GM12878 (cell line): ENCODE measurements around the gene GFAP. TPM values are rescaled to one million over a fixed set of nuclear protein-coding genes. Genes with fewer than 3 reads are reported as not detected.

Experiments
- ATAC-seq: fragments of 200-7000 bp; cut with Tn5 transposase; 3 replicates; pipeline ENCODE4 v1.9.1; 2020; ENCODE audit warnings: mild to moderate bottlenecking, moderate library complexity
- BruUV-seq: library from RNA; stranded (reverse); fragments of 400-500 nt; replicated peaks from 2 replicates; lab custom pipeline; 2021; lab: Mats Ljungman, UMichigan
- CTCF ChIA-PET: fragments of 300-600 bp; sonication (Branson Sonifier 250); formaldehyde crosslinking; extraction: SDS; loops from one replicate; lab custom pipeline; 2021; ENCODE audit warnings: inconsistent platforms; lab: Yijun Ruan, JAX
- POLR2A ChIA-PET: fragments of 350-600 bp; formaldehyde crosslinking; extraction: SDS; loops from one replicate; lab custom pipeline; 2021; ENCODE audit warnings: inconsistent platforms; lab: Charles Lee
- RAD21 ChIA-PET: fragments of 300-600 bp; sonication (Branson Sonifier 250); formaldehyde crosslinking; loops from one replicate; lab custom pipeline; 2023; ENCODE audit warnings: antibody characterized with exemption; ENCODE audit not compliant: unreplicated experiment; lab: Charles Lee
- SMC1A ChIA-PET: fragments of 300-600 bp; sonication (Branson Sonifier 250); formaldehyde crosslinking; loops from one replicate; lab custom pipeline; 2023; ENCODE audit not compliant: unreplicated experiment, uncharacterized antibody; lab: Charles Lee
- DNase-seq: peaks from one replicate; pipeline ENCODE4 v3.0.0-alpha.2; 2011; ENCODE audit warnings: low read depth, low spot score
- FAIRE-seq: peaks from 3 replicates; lab custom pipeline; 2011; peaks lifted over from hg19 to GRCh38; lab: Jason Lieb, UNC
- H2AFZ ChIP-seq: 2 replicates; pipeline ENCODE4 v1.6.0; 2011; ENCODE audit warnings: low read depth, low read length, control low read depth; ENCODE audit not compliant: control insufficient read depth
- H3K27ac ChIP-seq: 2 replicates; pipeline ENCODE4 v1.5.1; 2011; ENCODE audit warnings: control low read depth; ENCODE audit not compliant: control insufficient read depth, insufficient read depth
- H3K27me3 ChIP-seq, 2 experiments: replicated peaks in 1 of 2; 2 replicates each; pipeline versions ENCODE4 v1.6.0 to v1.6.1; 2011; ENCODE audit warnings: low read length in 1 of 2; ENCODE audit not compliant: control insufficient read depth in 2 of 2, insufficient read depth in 2 of 2
- H3K36me3 ChIP-seq, 2 experiments: 2 replicates each; pipeline ENCODE4 v1.5.1; 2011; ENCODE audit warnings: low read length in 1 of 2; ENCODE audit not compliant: control insufficient read depth in 2 of 2, insufficient read depth in 2 of 2
- H3K4me1 ChIP-seq: 2 replicates; pipeline ENCODE4 v1.6.1; 2011; ENCODE audit warnings: mild to moderate bottlenecking, low read length, moderate library complexity, mixed read lengths; ENCODE audit not compliant: control insufficient read depth, insufficient read depth
- H3K4me2 ChIP-seq: 2 replicates; pipeline ENCODE4 v1.6.0; 2011; ENCODE audit warnings: control low read depth; ENCODE audit not compliant: control insufficient read depth, insufficient read depth
- H3K4me3 ChIP-seq: fragments of 200-600 bp; sonication (generic); 2 replicates; pipeline ENCODE4 v1.5.1; 2016
- H3K79me2 ChIP-seq: 2 replicates; pipeline ENCODE4 v1.6.0; 2011; ENCODE audit warnings: low read length; ENCODE audit not compliant: control insufficient read depth, insufficient read depth
- H3K9ac ChIP-seq: 2 replicates; pipeline ENCODE4 v1.8.0; 2011; ENCODE audit warnings: low read length, control low read depth, mixed read lengths; ENCODE audit not compliant: control insufficient read depth, insufficient read depth
- H3K9me3 ChIP-seq: replicated peaks from 3 replicates; pipeline ENCODE4 v1.5.1; 2011; ENCODE audit warnings: mild to moderate bottlenecking, low read length; ENCODE audit not compliant: control insufficient read depth, insufficient read depth
- H4K20me1 ChIP-seq: 2 replicates; pipeline ENCODE4 v1.6.0; 2011; ENCODE audit not compliant: control insufficient read depth, insufficient read depth
- ATF2 ChIP-seq: IDR thresholded peaks from 2 replicates; pipeline ENCODE4 v1.6.1; 2012; ENCODE audit warnings: low read length, inconsistent platforms
- CHD1 ChIP-seq: IDR thresholded peaks from 2 replicates; pipeline ENCODE4 v1.6.1; 2012; ENCODE audit warnings: low read depth, low read length, improper control_type of control experiment
- CHD4 ChIP-seq: fragments of 200-600 bp; sonication (generic); IDR thresholded peaks from 2 replicates; pipeline ENCODE4 v1.6.1; 2016; ENCODE audit warnings: mild to moderate bottlenecking
- E4F1 ChIP-seq: fragments of 450-650 bp; IDR thresholded peaks from 2 replicates; pipeline ENCODE4 v1.6.1; 2018; ENCODE audit warnings: borderline replicate concordance, mild to moderate bottlenecking; ENCODE audit not compliant: partially characterized antibody
- HCFC1 ChIP-seq: fragments of 150-350 bp; IDR thresholded peaks from 2 replicates; pipeline ENCODE4 v1.6.1; 2014; ENCODE audit warnings: low read length
- JUNB ChIP-seq: IDR thresholded peaks from 2 replicates; pipeline ENCODE4 v1.6.1; 2016; ENCODE audit warnings: antibody characterized with exemption, mild to moderate bottlenecking
- KLF5 ChIP-seq: fragments of 450-650 bp; IDR thresholded peaks from 2 replicates; pipeline ENCODE4 v1.6.1; 2014; ENCODE audit warnings: mild to moderate bottlenecking; ENCODE audit not compliant: partially characterized antibody
- MYB ChIP-seq: fragments of 150-350 bp; IDR thresholded peaks from 2 replicates; pipeline ENCODE4 v1.6.1; 2014; ENCODE audit warnings: mild to moderate bottlenecking, low read depth, low read length, borderline replicate concordance
- NFIC ChIP-seq: IDR thresholded peaks from 2 replicates; pipeline ENCODE4 v1.6.1; 2012; ENCODE audit warnings: low read depth, mild to moderate bottlenecking, inconsistent platforms, low read length, moderate library complexity
- SPI1 ChIP-seq: IDR thresholded peaks from 2 replicates; pipeline ENCODE4 v1.6.1; 2011; ENCODE audit warnings: low read depth, mild to moderate bottlenecking, low read length, moderate library complexity, borderline replicate concordance; ENCODE audit not compliant: insufficient read depth
- STAT1 ChIP-seq: fragments of 450-650 bp; conservative IDR thresholded peaks from 2 replicates; pipeline ENCODE4 v1.6.1; 2014; ENCODE audit warnings: antibody characterized with exemption, mild to moderate bottlenecking
- SUPT20H ChIP-seq: IDR thresholded peaks from 2 replicates; pipeline ENCODE4 v1.6.1; 2011; ENCODE audit warnings: low read depth, mild to moderate bottlenecking, low read length, moderate library complexity, borderline replicate concordance; ENCODE audit not compliant: control insufficient read depth
- ZNF622 ChIP-seq: fragments of 450-650 bp; IDR thresholded peaks from 2 replicates; pipeline ENCODE4 v1.6.1; 2017; ENCODE audit warnings: mild to moderate bottlenecking, inconsistent platforms
- in situ Hi-C: fragments of 300-500 bp; cut with MboI; formaldehyde crosslinking; loops from 9 replicates; pipeline ENCODE4 v1.14.3; 2018; ENCODE audit warnings: mixed read lengths
- intact Hi-C: fragments of 100-400 bp; cut with micrococcal nuclease; formaldehyde crosslinking; loops from one replicate; pipeline ENCODE4 v1.14.2; 2022; ENCODE audit not compliant: unreplicated experiment
- polyA plus RNA-seq, 11 experiments: library from polyadenylated mRNA; depleted of rRNA in 4 of 11; unstranded in 6 of 11; stranded (reverse) in 5 of 11; fragments of >200 nt; fragmentation: Nextera tagmentation in 4 of 11; fragmentation: Illumina TruSeq in 1 of 11; extraction: Ambion mirVana in 4 of 11; extraction: Trizol in 1 of 11; gene quantifications; 1 replicate in 1 of 11; 2 replicates in 10 of 11; pipeline versions ENCODE4 v1.2.1 to v1.2.3, GENCODE V29; 2011 to 2016; ENCODE audit warnings: inconsistent platforms in 2 of 11, missing spikeins in 2 of 11, low read depth in 1 of 11
- total RNA-seq, 4 experiments: library from RNA; depleted of rRNA in 3 of 4; stranded (reverse); fragments of >200 nt in 3 of 4; fragmentation: Illumina TruSeq in 1 of 4; extraction: Trizol in 1 of 4; gene quantifications; 2 replicates each; pipeline versions ENCODE4 v1.2.1 to v1.2.3, GENCODE V29; 2013 to 2021
- TF ChIP-seq, protein P1 (sequence below): IDR thresholded peaks from 2 replicates; pipeline ENCODE4 v1.6.1; 2011; ENCODE audit warnings: mild to moderate bottlenecking, low read depth, low read length, moderate library complexity; ENCODE audit not compliant: insufficient replicate concordance
- TF ChIP-seq, protein P2 (sequence below), 3 experiments: IDR thresholded peaks in 2 of 3; conservative IDR thresholded peaks in 1 of 3; 2 replicates each; pipeline ENCODE4 v1.5.1; 2011; ENCODE audit warnings: low read depth in 3 of 3, low read length in 3 of 3, mild to moderate bottlenecking in 3 of 3, control low read depth in 2 of 3, moderate library complexity in 2 of 3, inconsistent platforms in 1 of 3, mixed read lengths in 1 of 3; ENCODE audit not compliant: control insufficient read depth in 2 of 3, insufficient read depth in 1 of 3; ENCODE audit errors: extremely low read depth in 1 of 3

The GFAP gene
- total and polyA plus RNA-seq, 10 of the 15 experiments (the other 5 are each of a cell fraction or from before 2014, with no cell fraction given) = 0.04 to 0.25 TPM; not detected in 8

GRCh38 chr17:44892250-44892649 is 23.1 kb downstream of the GFAP start:
- Histone ChIP-seq H3K9ac (no peak overlapping the region), H4K20me1 (peaks cover 2% of the 10 kb centered on the region; the same call in 1 of the 2 replicates), H3K4me1 (peaks cover 8% of the 10 kb centered on the region; the same call in 1 of the 2 replicates), H3K4me3 (no peak overlapping the region), H3K27me3 (no peaks in the 10 kb centered on the region), H3K27ac (no peak overlapping the region), H3K4me2 (no peak overlapping the region), H3K9me3 (no peaks in the 10 kb centered on the region), H3K79me2 (peaks cover 40% of the 10 kb centered on the region), H2AFZ (no peak overlapping the region), H3K36me3 (peaks cover 1 to 13% of the 10 kb centered on the region in 2 experiments)
- DNase-seq (no peak), FAIRE-seq (no peak), ATAC-seq (no peak)
- SMC1A ChIA-PET = interaction anchor here (1.1 kb wide), 1 partner anchor 96 kb away, joined by 4 read pairs; no protein-coding TSS in a partner anchor
- RAD21 ChIA-PET = interaction anchor here (0.9 to 1.4 kb wide), 2 partner anchors 13 to 28 kb away, joined by 3 to 4 read pairs; no protein-coding TSS in a partner anchor
- no TSS peak for BruUV-seq
- CTCF ChIA-PET = interaction anchor here (0.8 to 1.7 kb wide), 2 partner anchors 26 to 61 kb away, joined by 3 to 5 read pairs; no protein-coding TSS in a partner anchor
- TF ChIP-seq STAT1 (no peak), ATF2 (no peak), SUPT20H (no peak), CHD4 (no peak), KLF5 (no peak), HCFC1 (no peak), SPI1 (no peak), MYB (no peak), E4F1 (no peak), JUNB (no peak), ZNF622 (no peak), CHD1 (no peak), NFIC (no peak)
- TF ChIP-seq, protein P1, sequence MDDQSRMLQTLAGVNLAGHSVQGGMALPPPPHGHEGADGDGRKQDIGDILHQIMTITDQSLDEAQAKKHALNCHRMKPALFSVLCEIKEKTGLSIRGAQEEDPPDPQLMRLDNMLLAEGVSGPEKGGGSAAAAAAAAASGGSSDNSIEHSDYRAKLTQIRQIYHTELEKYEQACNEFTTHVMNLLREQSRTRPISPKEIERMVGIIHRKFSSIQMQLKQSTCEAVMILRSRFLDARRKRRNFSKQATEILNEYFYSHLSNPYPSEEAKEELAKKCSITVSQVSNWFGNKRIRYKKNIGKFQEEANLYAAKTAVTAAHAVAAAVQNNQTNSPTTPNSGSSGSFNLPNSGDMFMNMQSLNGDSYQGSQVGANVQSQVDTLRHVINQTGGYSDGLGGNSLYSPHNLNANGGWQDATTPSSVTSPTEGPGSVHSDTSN = no peak
- TF ChIP-seq, protein P2, sequence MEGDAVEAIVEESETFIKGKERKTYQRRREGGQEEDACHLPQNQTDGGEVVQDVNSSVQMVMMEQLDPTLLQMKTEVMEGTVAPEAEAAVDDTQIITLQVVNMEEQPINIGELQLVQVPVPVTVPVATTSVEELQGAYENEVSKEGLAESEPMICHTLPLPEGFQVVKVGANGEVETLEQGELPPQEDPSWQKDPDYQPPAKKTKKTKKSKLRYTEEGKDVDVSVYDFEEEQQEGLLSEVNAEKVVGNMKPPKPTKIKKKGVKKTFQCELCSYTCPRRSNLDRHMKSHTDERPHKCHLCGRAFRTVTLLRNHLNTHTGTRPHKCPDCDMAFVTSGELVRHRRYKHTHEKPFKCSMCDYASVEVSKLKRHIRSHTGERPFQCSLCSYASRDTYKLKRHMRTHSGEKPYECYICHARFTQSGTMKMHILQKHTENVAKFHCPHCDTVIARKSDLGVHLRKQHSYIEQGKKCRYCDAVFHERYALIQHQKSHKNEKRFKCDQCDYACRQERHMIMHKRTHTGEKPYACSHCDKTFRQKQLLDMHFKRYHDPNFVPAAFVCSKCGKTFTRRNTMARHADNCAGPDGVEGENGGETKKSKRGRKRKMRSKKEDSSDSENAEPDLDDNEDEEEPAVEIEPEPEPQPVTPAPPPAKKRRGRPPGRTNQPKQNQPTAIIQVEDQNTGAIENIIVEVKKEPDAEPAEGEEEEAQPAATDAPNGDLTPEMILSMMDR (IDR thresholded peaks at IDR 0.05 in 2 of 3, conservative IDR thresholded peaks at IDR 0.05 in 1 of 3; ENCODE audit: control insufficient read depth in 2 of 3, extremely low read depth in 1 of 3, insufficient read depth in 1 of 3, low read depth in 3 of 3, low read length in 3 of 3) = no peak
- intact Hi-C loops = no loop called here
- POLR2A ChIA-PET = interaction anchor here (0.6 kb wide), 2 partner anchors 257 to 782 kb away, joined by 4 to 5 read pairs; no protein-coding TSS in a partner anchor
- in situ Hi-C loops = no loop called here
